ENCODE measurements around the gene CYB561A3.

The CYB561A3 gene

GRCh38 chr11:61309739-61310138 lies 51.9 kb downstream of the CYB561A3 start:
- no peak for DNase-seq

- no peak for DNase-seq
Measured at GRCh38 chr11:61309141-61309540, 52.5 kb downstream of the CYB561A3 start.

GRCh38 chr11:61307354-61307753 lies 54.3 kb downstream of the CYB561A3 start:
- no peak for DNase-seq

GRCh38 chr11:61306221-61306620 lies 55.5 kb downstream of the CYB561A3 start:
- DNase-seq: no peak

- no peak for DNase-seq
Measured at GRCh38 chr11:61305417-61305816, 56.3 kb downstream of the CYB561A3 start.

GRCh38 chr11:61303725-61304124 lies 58.0 kb downstream of the CYB561A3 start:
- DNase-seq: no peak

- DNase-seq: no peak
Measured at GRCh38 chr11:61302550-61302949, 59.1 kb downstream of the CYB561A3 start.
